Measurements from ENCODE around the gene NPB.
A peak's percentile ranks its signal among the peaks of the same experiment; 100 is the strongest.

The NPB gene

GRCh38 chr17:81888105-81888987, 13.7 kb upstream of the NPB start:
- H3K4me2 ChIP-seq (ENCODE audit: low read length) = no peak overlapping the region
- no peak overlapping the region for H3K56ac ChIP-seq (ENCODE audit: low read length)
- no peak overlapping the region for H4K8ac ChIP-seq (ENCODE audit: low read depth, low read length)
- H4K5ac ChIP-seq (ENCODE audit: low read length) = no peak overlapping the region
- no peak overlapping the region for H2BK15ac ChIP-seq (replicated peaks; ENCODE audit: low read depth)
- no peak for DNase-seq
- WGBS (ENCODE audit: extremely low coverage, insufficient coverage, low lambda C conversion rate) = no CpG with 5 or more reads among the region's 44 CpGs
- no peak overlapping the region for H3K4ac ChIP-seq (ENCODE audit: low read depth, low read length)
- peaks cover 31% of the 10 kb centered on the region for H3K36me3 ChIP-seq (ENCODE audit: control insufficient read depth, insufficient read depth, low read length)
- H3K27ac ChIP-seq (ENCODE audit: low read depth, low read length) = no peak overlapping the region
- no peaks in the 10 kb centered on the region for H3K27me3 ChIP-seq (ENCODE audit: insufficient read depth, low read length, poor library complexity)
- peaks cover 40% of the 10 kb centered on the region for H3K79me2 ChIP-seq (ENCODE audit: control insufficient read depth, insufficient read depth, low read length)
- H3K4me1 ChIP-seq (ENCODE audit: control insufficient read depth, low read depth, low read length) = no peaks in the 10 kb centered on the region
- no peak overlapping the region for H2AK5ac ChIP-seq (ENCODE audit: low read length)
- H3K4me3 ChIP-seq (ENCODE audit: low read length) = no peak overlapping the region
- H3K18ac ChIP-seq (ENCODE audit: low read length) = no peak overlapping the region
- H2BK120ac ChIP-seq (ENCODE audit: low read depth, low read length) = no peak overlapping the region
- no peak overlapping the region for H3K23ac ChIP-seq (ENCODE audit: low read length)
- H2BK5ac ChIP-seq (ENCODE audit: low read length) = no peak overlapping the region
- H3K9ac ChIP-seq (ENCODE audit: low read length) = no peak overlapping the region
- peaks cover 34% of the 10 kb centered on the region for H3K79me1 ChIP-seq (ENCODE audit: low read length)

- no peak overlapping the region for H2BK120ac ChIP-seq (ENCODE audit: low read depth, low read length)
- H3K18ac ChIP-seq (ENCODE audit: low read length) = no peak overlapping the region
- H4K8ac ChIP-seq (ENCODE audit: low read depth, low read length) = no peak overlapping the region
- no peak overlapping the region for H2BK5ac ChIP-seq (ENCODE audit: low read length)
- H3K27ac ChIP-seq (ENCODE audit: low read depth, low read length) = no peak overlapping the region
- H3K36me3 ChIP-seq (ENCODE audit: control insufficient read depth, insufficient read depth, low read length) = peaks cover 30% of the 10 kb centered on the region
- H4K5ac ChIP-seq (ENCODE audit: low read length) = no peak overlapping the region
- peaks cover 34% of the 10 kb centered on the region for H3K79me1 ChIP-seq (ENCODE audit: low read length)
- no peak for DNase-seq
- H3K27me3 ChIP-seq (ENCODE audit: insufficient read depth, low read length, poor library complexity) = no peaks in the 10 kb centered on the region
- H2AK5ac ChIP-seq (ENCODE audit: low read length) = no peak overlapping the region
- no peaks in the 10 kb centered on the region for H3K4me1 ChIP-seq (ENCODE audit: control insufficient read depth, low read depth, low read length)
- no peak overlapping the region for H3K56ac ChIP-seq (ENCODE audit: low read length)
- H3K4me2 ChIP-seq (ENCODE audit: low read length) = no peak overlapping the region
- H3K4me3 ChIP-seq (ENCODE audit: low read length) = no peak overlapping the region
- no peak overlapping the region for H3K23ac ChIP-seq (ENCODE audit: low read length)
- H2BK15ac ChIP-seq (replicated peaks; ENCODE audit: low read depth) = no peak overlapping the region
- H3K4ac ChIP-seq (ENCODE audit: low read depth, low read length) = no peak overlapping the region
- no peak overlapping the region for H3K9ac ChIP-seq (ENCODE audit: low read length)
- peaks cover 40% of the 10 kb centered on the region for H3K79me2 ChIP-seq (ENCODE audit: control insufficient read depth, insufficient read depth, low read length)
- WGBS (ENCODE audit: extremely low coverage, insufficient coverage, low lambda C conversion rate) = no CpG with 5 or more reads among the region's 16 CpGs
Observed at GRCh38 chr17:81888988-81889595, 12.9 kb upstream of the NPB start.

- H3K9ac ChIP-seq (ENCODE audit: low read length) = peak overlapping the region; percentile 98
- H3K36me3 ChIP-seq (ENCODE audit: control insufficient read depth, insufficient read depth, low read length) = peaks cover 29% of the 10 kb centered on the region
- no peak overlapping the region for H3K23ac ChIP-seq (ENCODE audit: low read length)
- H4K5ac ChIP-seq (ENCODE audit: low read length) = no peak overlapping the region
- H3K27me3 ChIP-seq (ENCODE audit: insufficient read depth, low read length, poor library complexity) = no peaks in the 10 kb centered on the region
- H3K79me2 ChIP-seq (ENCODE audit: control insufficient read depth, insufficient read depth, low read length) = peaks cover 40% of the 10 kb centered on the region
- DNase-seq = no peak
- H4K8ac ChIP-seq (ENCODE audit: low read depth, low read length) = no peak overlapping the region
- H3K4me2 ChIP-seq (ENCODE audit: low read length) = no peak overlapping the region
- peaks cover 36% of the 10 kb centered on the region for H3K79me1 ChIP-seq (ENCODE audit: low read length)
- no peaks in the 10 kb centered on the region for H3K4me1 ChIP-seq (ENCODE audit: control insufficient read depth, low read depth, low read length)
- no peak overlapping the region for H2BK120ac ChIP-seq (ENCODE audit: low read depth, low read length)
- no peak overlapping the region for H2BK15ac ChIP-seq (replicated peaks; ENCODE audit: low read depth)
- H3K4me3 ChIP-seq (ENCODE audit: low read length) = no peak overlapping the region
- H3K18ac ChIP-seq (ENCODE audit: low read length) = no peak overlapping the region
- WGBS (ENCODE audit: extremely low coverage, insufficient coverage, low lambda C conversion rate) = no CpG with 5 or more reads among the region's 9 CpGs
- H3K56ac ChIP-seq (ENCODE audit: low read length) = peak overlapping the region; percentile 34
- H2AK5ac ChIP-seq (ENCODE audit: low read length) = no peak overlapping the region
- no peak overlapping the region for H2BK5ac ChIP-seq (ENCODE audit: low read length)
- no peak overlapping the region for H3K27ac ChIP-seq (ENCODE audit: low read depth, low read length)
- no peak overlapping the region for H3K4ac ChIP-seq (ENCODE audit: low read depth, low read length)
Observed at GRCh38 chr17:81889602-81890001, 12.4 kb upstream of the NPB start.

- Histone ChIP-seq H3K36me3 (ENCODE audit: control insufficient read depth, insufficient read depth, low read length) (peaks cover 27% of the 10 kb centered on the region), H2BK15ac (replicated peaks; ENCODE audit: low read depth) (no peak overlapping the region), H3K56ac (ENCODE audit: low read length) (peak overlapping the region; percentile 96), H2AK5ac (ENCODE audit: low read length) (peak overlapping the region; percentile 69), H3K4ac (ENCODE audit: low read depth, low read length) (peak overlapping the region; percentile 99), H3K79me1 (ENCODE audit: low read length) (peaks cover 34% of the 10 kb centered on the region), H2BK5ac (ENCODE audit: low read length) (no peak overlapping the region), H2BK120ac (ENCODE audit: low read depth, low read length) (no peak overlapping the region), H3K9ac (ENCODE audit: low read length) (peak overlapping the region; percentile 98), H4K5ac (ENCODE audit: low read length) (no peak overlapping the region), H3K23ac (ENCODE audit: low read length) (no peak overlapping the region), H3K4me1 (ENCODE audit: control insufficient read depth, low read depth, low read length) (no peaks in the 10 kb centered on the region), H3K79me2 (ENCODE audit: control insufficient read depth, insufficient read depth, low read length) (peaks cover 40% of the 10 kb centered on the region), H3K27me3 (ENCODE audit: insufficient read depth, low read length, poor library complexity) (no peaks in the 10 kb centered on the region), H3K4me2 (ENCODE audit: low read length) (peak overlapping the region; percentile 86), H4K8ac (ENCODE audit: low read depth, low read length) (no peak overlapping the region), H3K4me3 (ENCODE audit: low read length) (peak overlapping the region; percentile 94), H3K18ac (ENCODE audit: low read length) (peak overlapping the region; percentile 97), H3K27ac (ENCODE audit: low read depth, low read length) (peak overlapping the region; percentile 46)
- DNase-seq = no peak
- no CpG with 5 or more reads among the region's 69 CpGs for WGBS (ENCODE audit: extremely low coverage, insufficient coverage, low lambda C conversion rate)
Observed at GRCh38 chr17:81890447-81891302, 11.4 kb upstream of the NPB start.

- Histone ChIP-seq H3K4me2 (ENCODE audit: low read length) (no peak overlapping the region), H2BK120ac (ENCODE audit: low read depth, low read length) (no peak overlapping the region), H3K79me2 (ENCODE audit: control insufficient read depth, insufficient read depth, low read length) (peaks cover 35% of the 10 kb centered on the region), H2BK5ac (ENCODE audit: low read length) (no peak overlapping the region), H4K5ac (ENCODE audit: low read length) (no peak overlapping the region), H3K56ac (ENCODE audit: low read length) (peak overlapping the region; percentile 96), H2BK15ac (replicated peaks; ENCODE audit: low read depth) (no peak overlapping the region), H3K4ac (ENCODE audit: low read depth, low read length) (peak overlapping the region; percentile 99), H3K27ac (ENCODE audit: low read depth, low read length) (peak overlapping the region; percentile 46), H3K4me1 (ENCODE audit: control insufficient read depth, low read depth, low read length) (no peaks in the 10 kb centered on the region), H3K27me3 (ENCODE audit: insufficient read depth, low read length, poor library complexity) (no peaks in the 10 kb centered on the region), H2AK5ac (ENCODE audit: low read length) (no peak overlapping the region), H4K8ac (ENCODE audit: low read depth, low read length) (peak overlapping the region; percentile 88), H3K36me3 (ENCODE audit: control insufficient read depth, insufficient read depth, low read length) (peaks cover 21% of the 10 kb centered on the region), H3K79me1 (ENCODE audit: low read length) (peaks cover 29% of the 10 kb centered on the region), H3K4me3 (ENCODE audit: low read length) (peak overlapping the region; percentile 94), H3K23ac (ENCODE audit: low read length) (no peak overlapping the region), H3K18ac (ENCODE audit: low read length) (peak overlapping the region; percentile 97), H3K9ac (ENCODE audit: low read length) (peak overlapping the region; percentile 98)
- WGBS (ENCODE audit: extremely low coverage, insufficient coverage, low lambda C conversion rate) = no CpG with 5 or more reads among the region's 40 CpGs
- DNase-seq = no peak
Observed at GRCh38 chr17:81891303-81891552, 10.8 kb upstream of the NPB start.

Measured in mesendoderm (in vitro differentiated cells).